Measurements from ENCODE around the gene ARNT2.

GRCh38 chr15:80559761-80560160, 155.6 kb downstream of the ARNT2 start:
- TF ChIP-seq, protein P1, sequence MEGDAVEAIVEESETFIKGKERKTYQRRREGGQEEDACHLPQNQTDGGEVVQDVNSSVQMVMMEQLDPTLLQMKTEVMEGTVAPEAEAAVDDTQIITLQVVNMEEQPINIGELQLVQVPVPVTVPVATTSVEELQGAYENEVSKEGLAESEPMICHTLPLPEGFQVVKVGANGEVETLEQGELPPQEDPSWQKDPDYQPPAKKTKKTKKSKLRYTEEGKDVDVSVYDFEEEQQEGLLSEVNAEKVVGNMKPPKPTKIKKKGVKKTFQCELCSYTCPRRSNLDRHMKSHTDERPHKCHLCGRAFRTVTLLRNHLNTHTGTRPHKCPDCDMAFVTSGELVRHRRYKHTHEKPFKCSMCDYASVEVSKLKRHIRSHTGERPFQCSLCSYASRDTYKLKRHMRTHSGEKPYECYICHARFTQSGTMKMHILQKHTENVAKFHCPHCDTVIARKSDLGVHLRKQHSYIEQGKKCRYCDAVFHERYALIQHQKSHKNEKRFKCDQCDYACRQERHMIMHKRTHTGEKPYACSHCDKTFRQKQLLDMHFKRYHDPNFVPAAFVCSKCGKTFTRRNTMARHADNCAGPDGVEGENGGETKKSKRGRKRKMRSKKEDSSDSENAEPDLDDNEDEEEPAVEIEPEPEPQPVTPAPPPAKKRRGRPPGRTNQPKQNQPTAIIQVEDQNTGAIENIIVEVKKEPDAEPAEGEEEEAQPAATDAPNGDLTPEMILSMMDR (IDR thresholded peaks at IDR 0.05) = no peak
- TF ChIP-seq POLR2A (IDR thresholded peaks at IDR 0.05) = no peak
